LHCN-M2 (cell line): ENCODE results near the gene MYO1B. TPM values are rescaled to one million over a fixed set of nuclear protein-coding genes. Genes with fewer than 3 reads are reported as not detected.

Experiments
- DNase-seq: peaks from one replicate; pipeline ENCODE4 v3.0.0-alpha.2; 2012; ENCODE audit warnings: low read depth
- total RNA-seq: library from RNA; depleted of rRNA; stranded (reverse); fragments of >200 nt; gene quantifications from 2 replicates; pipeline ENCODE4 v1.2.3, GENCODE V29; 2014

The MYO1B gene
- total RNA-seq, 1 experiment from 2014 or later, result 117 TPM

- peak; percentile 83 for DNase-seq
These were observed 156.1 kb downstream of the MYO1B start for GRCh38 chr2:191401287-191401686.

DNA sequence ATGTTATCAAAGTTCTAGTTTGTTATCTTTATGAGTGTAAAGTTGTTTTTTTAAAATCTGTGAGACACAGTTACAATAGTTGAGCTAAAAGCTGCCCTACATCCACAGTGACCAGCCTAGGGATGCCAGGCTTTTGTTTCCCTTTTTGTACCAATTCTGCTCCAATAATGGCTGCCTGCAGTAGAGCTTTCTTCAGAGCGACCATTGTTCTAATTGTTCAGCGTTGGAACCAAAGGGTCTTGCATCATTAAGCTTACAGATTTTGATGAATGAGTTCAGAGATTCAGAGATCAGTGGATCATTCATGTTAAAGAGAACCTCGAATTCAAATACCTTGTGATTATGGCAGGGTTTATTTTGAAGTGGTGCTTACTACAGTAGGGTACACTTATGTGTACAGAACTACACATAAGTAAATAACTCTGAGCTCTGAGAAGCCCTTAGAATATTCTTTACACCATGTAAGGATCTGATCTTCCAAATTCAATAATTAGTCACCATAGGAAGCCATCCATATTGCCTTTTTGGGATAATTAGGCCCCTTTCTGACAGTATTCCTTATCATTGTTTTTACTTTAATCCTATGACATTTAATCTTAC is 157.9 kb downstream of the MYO1B start:
- DNase-seq, result no peak

DNA sequence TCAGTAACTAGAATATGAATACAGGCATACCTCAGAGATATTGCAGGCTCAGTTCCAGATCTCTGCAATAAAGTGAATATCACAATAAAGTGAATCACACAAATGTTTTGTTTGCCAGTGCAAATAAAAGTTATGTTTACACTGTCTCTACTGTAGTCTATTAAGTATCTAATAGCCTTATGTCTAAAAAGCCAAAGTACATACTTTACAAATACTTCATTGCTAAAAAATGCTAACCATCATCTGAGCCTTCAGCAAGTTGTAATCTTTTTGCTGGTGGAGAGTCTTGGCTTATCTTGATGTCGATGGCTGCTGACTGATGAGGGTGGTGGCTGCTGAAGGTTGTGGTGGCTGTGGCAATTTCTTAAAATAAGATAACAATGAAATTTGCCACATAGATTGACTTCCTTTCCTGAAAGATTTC is 159.4 kb downstream of the MYO1B start:
- DNase-seq, result no peak

DNA sequence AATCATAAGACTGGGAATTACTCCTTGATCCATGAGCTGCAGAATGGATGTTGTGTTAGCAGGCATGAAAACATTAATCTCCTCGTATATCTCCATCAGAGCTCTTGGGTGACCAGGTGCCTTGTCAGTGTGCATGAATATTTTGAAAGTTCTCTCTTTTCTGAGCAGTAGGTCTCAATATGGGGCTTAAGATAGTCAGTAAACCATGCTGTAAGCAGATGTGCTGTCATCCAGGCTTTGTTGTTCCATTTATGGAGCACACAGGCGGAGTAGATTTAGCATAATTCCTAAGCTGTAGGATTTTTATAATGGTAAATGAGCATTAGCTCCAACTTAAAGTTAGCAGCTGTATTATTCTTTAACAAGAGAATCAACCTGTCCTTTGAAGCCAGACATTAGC is 160.3 kb downstream of the MYO1B start:
- DNase-seq, result no peak

- no peak for DNase-seq
These were observed 165.6 kb downstream of the MYO1B start for GRCh38 chr2:191410646-191411436.

GRCh38 chr2:191411472-191411871 is 166.3 kb downstream of the MYO1B start:
- DNase-seq, result no peak

DNA sequence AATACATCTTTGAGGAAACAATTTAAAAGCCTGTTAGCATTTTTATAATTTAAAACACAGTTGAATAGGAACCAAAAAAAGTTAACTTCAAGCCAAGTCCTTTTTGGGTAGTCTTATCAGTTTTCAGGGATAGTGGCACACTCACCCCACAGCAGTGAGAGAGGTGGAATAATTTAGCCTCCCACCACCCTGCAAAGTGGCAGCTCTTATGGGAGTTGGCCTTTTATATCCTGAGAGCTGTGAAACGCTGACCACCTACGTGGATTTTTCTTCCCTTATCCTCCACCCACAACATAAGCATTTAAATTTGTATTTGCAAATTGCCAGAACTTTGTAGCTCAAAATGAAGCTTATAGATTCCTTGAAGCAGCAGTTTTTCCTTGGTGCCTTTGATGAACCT is 167.1 kb downstream of the MYO1B start:
- no peak for DNase-seq

- DNase-seq, result no peak
These were observed 169.9 kb downstream of the MYO1B start for GRCh38 chr2:191415101-191415500.

- DNase-seq, result no peak
These were observed 170.7 kb downstream of the MYO1B start for GRCh38 chr2:191415858-191416257.

GRCh38 chr2:191417746-191418145 is 172.5 kb downstream of the MYO1B start:
- no peak for DNase-seq

GRCh38 chr2:191421950-191422349 is 176.7 kb downstream of the MYO1B start:
- DNase-seq, result no peak

GRCh38 chr2:191427031-191427430 is 181.8 kb downstream of the MYO1B start:
- no peak for DNase-seq

DNA sequence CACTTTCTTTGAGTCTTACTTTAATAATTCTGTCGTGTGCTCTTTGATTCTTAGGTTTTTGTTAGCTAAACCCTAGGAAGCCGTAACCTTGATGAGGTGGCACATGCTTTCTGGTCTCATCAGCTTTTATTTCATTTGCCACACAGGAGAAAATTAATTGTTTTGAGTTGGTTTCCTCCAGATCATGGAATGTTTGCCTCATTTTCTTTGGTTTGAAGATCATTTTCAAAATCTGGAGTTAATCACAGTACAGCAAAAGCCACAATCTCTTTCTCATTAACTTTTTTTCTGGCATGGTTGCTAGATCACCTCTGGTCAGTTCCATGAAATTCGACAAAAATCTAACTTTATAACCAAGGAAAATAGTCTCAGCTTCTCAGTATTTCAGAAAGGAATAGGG is 182.9 kb downstream of the MYO1B start:
- DNase-seq, result no peak

DNA sequence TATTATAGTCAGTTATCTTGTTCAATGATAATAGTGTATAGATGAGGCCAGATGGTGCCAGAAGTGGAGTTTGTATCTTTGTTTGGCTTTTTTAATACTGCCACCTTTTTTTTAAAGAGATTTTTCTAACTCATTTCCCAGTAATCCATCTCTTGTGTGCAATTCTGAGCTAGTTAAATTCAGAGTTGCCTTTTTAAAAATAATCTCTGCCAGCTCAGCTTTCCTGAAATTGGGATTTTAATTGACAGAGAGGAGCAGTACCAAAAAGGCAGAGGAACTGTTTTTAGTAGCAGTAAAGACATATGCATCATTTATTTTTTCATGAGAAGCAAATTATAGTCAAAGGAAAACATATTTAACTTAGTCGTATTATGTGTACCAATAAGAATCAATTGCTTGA is 185.3 kb downstream of the MYO1B start:
- DNase-seq, result no peak

DNA sequence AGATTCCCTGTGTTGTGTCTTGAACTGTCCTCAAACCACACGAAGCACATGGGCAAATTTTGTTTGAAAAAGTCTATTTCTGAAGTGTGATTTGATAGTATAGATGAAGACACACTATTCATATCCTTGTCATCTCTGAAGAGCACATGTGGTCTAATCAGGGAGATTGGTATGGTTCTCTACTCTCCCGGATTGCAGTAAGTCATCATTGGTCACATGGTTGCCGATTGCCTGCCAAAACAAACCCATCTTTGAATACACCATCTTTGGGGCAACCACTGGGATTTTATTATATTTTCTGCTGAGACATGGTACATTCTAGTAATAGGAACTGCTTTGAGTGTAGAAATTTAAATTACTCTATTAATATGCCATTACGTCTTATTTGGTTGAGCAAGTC is 186.9 kb downstream of the MYO1B start:
- DNase-seq, result peak; percentile 32

GRCh38 chr2:191434072-191434471 is 188.9 kb downstream of the MYO1B start:
- no peak for DNase-seq

- no peak for DNase-seq
These were observed 189.9 kb downstream of the MYO1B start for GRCh38 chr2:191435141-191435540.

DNA sequence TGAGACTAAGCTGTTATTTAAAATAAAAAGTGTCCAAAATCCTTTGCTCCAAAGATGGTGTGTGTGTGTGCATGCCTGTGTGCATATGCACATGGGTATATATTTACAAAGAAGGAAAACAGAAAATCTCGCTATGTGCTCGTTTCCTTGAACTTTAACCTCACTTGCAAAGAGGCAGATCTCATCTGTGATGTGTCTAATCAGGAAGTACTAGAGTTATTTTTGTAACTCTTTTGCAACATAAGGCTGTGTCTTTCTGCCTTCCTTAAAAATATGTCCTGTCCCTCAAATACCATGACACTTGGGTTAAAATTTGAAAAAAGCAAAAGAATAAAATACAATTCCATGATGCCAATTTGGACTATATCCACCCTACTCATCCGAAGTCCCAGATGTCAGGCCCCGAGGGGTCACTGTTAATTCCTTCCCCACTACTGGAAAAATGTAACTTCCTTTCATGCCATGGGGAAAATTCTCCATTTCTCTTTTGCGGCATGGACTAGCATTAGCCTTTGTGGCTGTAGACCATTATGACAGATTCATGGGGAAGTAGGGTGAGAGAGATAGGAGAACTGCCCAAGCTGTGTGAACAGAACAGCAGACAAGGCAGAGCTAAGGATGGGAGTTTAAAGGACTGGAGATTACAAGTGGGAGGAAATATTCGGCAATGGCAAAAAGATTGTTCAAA is 191.3 kb downstream of the MYO1B start:
- no peak for DNase-seq

DNA sequence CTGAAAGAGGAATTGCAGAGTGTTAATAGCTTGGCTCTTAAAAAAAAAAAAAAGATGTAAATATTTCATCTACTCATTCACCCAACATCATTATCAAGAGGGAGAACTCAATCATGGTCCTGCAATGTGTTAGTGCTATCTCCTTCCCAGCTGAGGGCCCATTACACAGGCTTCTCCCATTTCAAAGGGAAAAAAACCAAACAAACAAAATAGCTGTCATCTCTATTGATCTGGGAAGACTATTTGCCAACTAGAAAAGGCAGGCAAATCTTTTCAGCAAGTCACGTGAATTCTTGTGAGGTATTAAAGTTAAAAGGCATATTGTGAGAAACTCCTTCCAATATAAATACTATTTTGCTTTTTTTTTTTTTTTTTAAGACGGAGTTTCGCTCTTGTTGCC is 194.3 kb downstream of the MYO1B start:
- no peak for DNase-seq

- DNase-seq, result peak; percentile 41
These were observed 196.5 kb downstream of the MYO1B start for GRCh38 chr2:191441496-191442214.

- no peak for DNase-seq
These were observed 198.2 kb downstream of the MYO1B start for GRCh38 chr2:191443446-191443845.

- DNase-seq, result no peak
These were observed 201.7 kb downstream of the MYO1B start for GRCh38 chr2:191446910-191447309.
